PC-3 (cell line): ENCODE measurements around the gene INKA2. TPM values are rescaled to one million over a fixed set of nuclear protein-coding genes. Genes with fewer than 3 reads are reported as not detected.

Experiments
- ATAC-seq: fragments of 200-7000 bp; cut with Tn5 transposase; 2 replicates; pipeline ENCODE4 v1.9.1; 2020; ENCODE audit warnings: mild to moderate bottlenecking, moderate library complexity
- BruUV-seq: library from RNA; stranded (reverse); fragments of 400-500 nt; replicated peaks from 2 replicates; lab custom pipeline; 2021; lab: Mats Ljungman, UMichigan
- CTCF ChIA-PET: fragments of 300-600 bp; sonication (Branson Sonifier 250); formaldehyde crosslinking; loops from one replicate; lab custom pipeline; 2022; ENCODE audit warnings: antibody characterized with exemption; lab: Charles Lee
- POLR2A ChIA-PET: fragments of 300-600 bp; sonication (Branson Sonifier 250); formaldehyde crosslinking; loops from one replicate; lab custom pipeline; 2022; ENCODE audit warnings: antibody characterized with exemption; ENCODE audit not compliant: unreplicated experiment; lab: Charles Lee
- DNase-seq: peaks from one replicate; pipeline ENCODE4 v3.0.0-alpha.2; 2015
- H2AFZ ChIP-seq: fragments of 300-600 bp; sonication (generic); 2 replicates; pipeline ENCODE4 v1.6.0; 2016; ENCODE audit warnings: antibody characterized with exemption, low read length
- H3F3A ChIP-seq: fragments of 300-600 bp; sonication (generic); one replicate; pipeline ENCODE4 v1.6.0; 2017; ENCODE audit warnings: antibody characterized with exemption, low read length, control low read depth, mild to moderate bottlenecking; ENCODE audit not compliant: unreplicated experiment
- H3K27ac ChIP-seq: fragments of 300-600 bp; sonication (generic); 2 replicates; pipeline ENCODE4 v1.5.1; 2016; ENCODE audit warnings: mild to moderate bottlenecking, low read length
- H3K27me3 ChIP-seq: fragments of 300-600 bp; sonication (generic); 2 replicates; pipeline ENCODE4 v1.6.1; 2016; ENCODE audit warnings: low read length, mixed read lengths
- H3K36me3 ChIP-seq: fragments of 300-600 bp; sonication (generic); 2 replicates; pipeline ENCODE4 v1.6.1; 2016; ENCODE audit warnings: low read depth, mixed run types, low read length, mixed read lengths
- H3K4me1 ChIP-seq: fragments of 300-600 bp; sonication (generic); 2 replicates; pipeline ENCODE4 v1.5.1; 2016; ENCODE audit warnings: low read length; ENCODE audit not compliant: insufficient read depth
- H3K4me2 ChIP-seq: fragments of 300-600 bp; sonication (generic); 2 replicates; pipeline ENCODE4 v1.6.0; 2016; ENCODE audit warnings: low read length
- H3K4me3 ChIP-seq: fragments of 300-600 bp; sonication (generic); 2 replicates; pipeline ENCODE4 v1.5.1; 2016; ENCODE audit warnings: mild to moderate bottlenecking, low read length, mixed read lengths
- H3K79me2 ChIP-seq: fragments of 300-600 bp; sonication (generic); 2 replicates; pipeline ENCODE4 v1.6.1; 2017; ENCODE audit warnings: low read length, mixed read lengths
- H3K9ac ChIP-seq: fragments of 300-600 bp; sonication (generic); 2 replicates; pipeline ENCODE4 v1.6.0; 2016; ENCODE audit warnings: mild to moderate bottlenecking, low read length
- H3K9me2 ChIP-seq: fragments of 300-600 bp; sonication (generic); replicated peaks from 2 replicates; pipeline ENCODE4 v1.6.1; 2016; ENCODE audit warnings: mixed run types, low read length, mixed read lengths
- H3K9me3 ChIP-seq: fragments of 300-600 bp; sonication (generic); 2 replicates; pipeline ENCODE4 v1.6.1; 2016; ENCODE audit warnings: low read length, mixed read lengths
- H4K20me1 ChIP-seq: fragments of 300-600 bp; sonication (generic); 2 replicates; pipeline ENCODE4 v1.6.1; 2016; ENCODE audit warnings: low read length, mixed read lengths
- EZH2 ChIP-seq: fragments of 300-600 bp; sonication (generic); IDR thresholded peaks from one replicate; pipeline ENCODE4 v1.6.1; 2017; ENCODE audit warnings: antibody characterized with exemption, mild to moderate bottlenecking, low read length; ENCODE audit not compliant: unreplicated experiment
- EZH2phosphoT487 ChIP-seq: fragments of 300-600 bp; sonication (generic); IDR thresholded peaks from 2 replicates; pipeline ENCODE4 v1.6.1; 2018; ENCODE audit warnings: mild to moderate bottlenecking, antibody characterized with exemption, low read length, borderline replicate concordance
- intact Hi-C: fragments of 100-400 bp; cut with micrococcal nuclease; formaldehyde crosslinking; loops from 2 replicates; pipeline ENCODE4 v1.9.0; 2023
- total RNA-seq: library from RNA; depleted of rRNA; stranded (reverse); fragments of >200 nt; gene quantifications from 2 replicates; pipeline ENCODE4 v1.2.3, GENCODE V29; 2014
- TF ChIP-seq, protein P1 (sequence below): fragments of 300-600 bp; sonication (generic); conservative IDR thresholded peaks from 2 replicates; pipeline ENCODE4 v1.5.1; 2017; ENCODE audit warnings: antibody characterized with exemption, low read depth, mild to moderate bottlenecking, low read length

Gene INKA2
- total RNA-seq, 1 experiment from 2014 or later: 0.11 TPM

DNA sequence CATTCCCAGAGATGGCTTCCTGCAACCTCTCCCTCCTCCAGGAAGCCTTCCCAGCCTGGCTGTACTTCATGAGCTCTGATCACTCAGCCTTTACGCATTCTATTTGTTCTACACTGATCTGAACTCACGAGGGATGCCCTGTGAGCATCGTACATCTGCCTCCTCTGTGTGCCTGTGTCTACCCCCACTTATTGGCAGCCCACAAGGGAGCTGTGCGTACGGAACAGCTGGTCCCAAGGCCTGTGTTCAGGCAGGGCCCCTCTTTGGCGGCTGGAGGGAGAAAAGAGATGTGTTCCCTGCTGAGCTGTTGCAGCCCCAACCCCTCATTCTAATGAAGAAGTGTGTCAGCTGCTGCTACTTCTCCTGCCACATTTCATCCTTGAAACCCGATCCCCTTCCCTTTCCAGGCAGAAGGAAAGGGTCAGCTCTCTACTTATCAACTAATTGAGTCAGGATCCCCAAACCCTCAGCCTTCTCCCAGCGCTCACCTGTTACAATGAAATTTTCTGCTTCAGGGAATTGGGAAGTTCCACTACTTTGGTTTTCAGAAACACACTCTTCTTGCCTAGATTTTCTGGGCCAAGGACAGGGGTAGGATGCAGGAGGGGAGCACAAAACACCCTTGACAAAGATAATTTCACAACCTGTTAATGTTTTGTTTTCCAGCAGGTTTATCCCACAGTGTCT lies 3.2 kb downstream of the INKA2 start:
- H2AFZ ChIP-seq: no peak overlapping the region
- H3K27me3 ChIP-seq: no peaks in the 10 kb centered on the region
- intact Hi-C loops: no loop called here
- no peaks in the 10 kb centered on the region for H3K9me3 ChIP-seq
- H3K4me2 ChIP-seq: no peak overlapping the region
- H3K9ac ChIP-seq: no peak overlapping the region
- no peaks in the 10 kb centered on the region for H3K36me3 ChIP-seq
- peaks cover 20% of the 10 kb centered on the region; the same call in 1 of the 2 replicates for H3K4me1 ChIP-seq
- H3K9me2 ChIP-seq: no peaks in the 10 kb centered on the region
- H3K79me2 ChIP-seq: no peaks in the 10 kb centered on the region
- POLR2A ChIA-PET: no interaction called here
- ATAC-seq: no peak
- H3F3A ChIP-seq: no peaks in the 10 kb centered on the region
- CTCF ChIA-PET: no interaction called here
- H4K20me1 ChIP-seq: no peaks in the 10 kb centered on the region
- BruUV-seq: no TSS peak
- TF ChIP-seq, protein P1, sequence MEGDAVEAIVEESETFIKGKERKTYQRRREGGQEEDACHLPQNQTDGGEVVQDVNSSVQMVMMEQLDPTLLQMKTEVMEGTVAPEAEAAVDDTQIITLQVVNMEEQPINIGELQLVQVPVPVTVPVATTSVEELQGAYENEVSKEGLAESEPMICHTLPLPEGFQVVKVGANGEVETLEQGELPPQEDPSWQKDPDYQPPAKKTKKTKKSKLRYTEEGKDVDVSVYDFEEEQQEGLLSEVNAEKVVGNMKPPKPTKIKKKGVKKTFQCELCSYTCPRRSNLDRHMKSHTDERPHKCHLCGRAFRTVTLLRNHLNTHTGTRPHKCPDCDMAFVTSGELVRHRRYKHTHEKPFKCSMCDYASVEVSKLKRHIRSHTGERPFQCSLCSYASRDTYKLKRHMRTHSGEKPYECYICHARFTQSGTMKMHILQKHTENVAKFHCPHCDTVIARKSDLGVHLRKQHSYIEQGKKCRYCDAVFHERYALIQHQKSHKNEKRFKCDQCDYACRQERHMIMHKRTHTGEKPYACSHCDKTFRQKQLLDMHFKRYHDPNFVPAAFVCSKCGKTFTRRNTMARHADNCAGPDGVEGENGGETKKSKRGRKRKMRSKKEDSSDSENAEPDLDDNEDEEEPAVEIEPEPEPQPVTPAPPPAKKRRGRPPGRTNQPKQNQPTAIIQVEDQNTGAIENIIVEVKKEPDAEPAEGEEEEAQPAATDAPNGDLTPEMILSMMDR: no peak
- TF ChIP-seq EZH2phosphoT487 (no peak), EZH2 (no peak)
- H3K4me3 ChIP-seq: no peak overlapping the region
- H3K27ac ChIP-seq: no peak overlapping the region
- no peak for DNase-seq

DNA sequence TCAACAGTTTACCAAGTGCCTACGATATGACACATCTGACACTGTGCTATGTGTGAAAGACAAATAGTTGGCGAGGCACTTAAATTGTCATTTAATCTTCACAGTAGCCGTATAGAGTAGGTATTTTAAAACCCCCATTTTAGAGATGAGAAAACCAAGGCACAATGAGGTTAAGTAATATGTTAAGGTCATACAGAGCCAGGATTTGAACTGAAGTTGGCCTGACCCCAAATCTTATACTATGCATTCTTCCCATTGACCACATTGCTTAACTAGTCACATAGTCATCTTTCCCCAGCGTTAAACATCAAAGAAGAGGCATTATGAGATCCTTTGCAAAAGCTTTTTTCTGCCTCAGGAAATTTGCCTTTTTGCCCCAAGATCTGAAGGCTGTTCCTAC lies 3.9 kb downstream of the INKA2 start:
- no peaks in the 10 kb centered on the region for H3K36me3 ChIP-seq
- no peak overlapping the region for H3K4me2 ChIP-seq
- no TSS peak for BruUV-seq
- POLR2A ChIA-PET: no interaction called here
- H3K9me2 ChIP-seq: no peaks in the 10 kb centered on the region
- H3K9ac ChIP-seq: no peak overlapping the region
- no peaks in the 10 kb centered on the region for H3K79me2 ChIP-seq
- H4K20me1 ChIP-seq: no peaks in the 10 kb centered on the region
- peaks cover 18% of the 10 kb centered on the region; the same call in 1 of the 2 replicates for H3K4me1 ChIP-seq
- no peak overlapping the region for H3K4me3 ChIP-seq
- intact Hi-C loops: no loop called here
- H2AFZ ChIP-seq: no peak overlapping the region
- H3K27me3 ChIP-seq: no peaks in the 10 kb centered on the region
- TF ChIP-seq EZH2: no peak
- TF ChIP-seq, protein P1: no peak
- TF ChIP-seq EZH2phosphoT487: no peak
- no peak overlapping the region for H3K27ac ChIP-seq
- H3F3A ChIP-seq: no peaks in the 10 kb centered on the region
- ATAC-seq: no peak
- H3K9me3 ChIP-seq: no peaks in the 10 kb centered on the region
- DNase-seq: no peak
- CTCF ChIA-PET: no interaction called here

DNA sequence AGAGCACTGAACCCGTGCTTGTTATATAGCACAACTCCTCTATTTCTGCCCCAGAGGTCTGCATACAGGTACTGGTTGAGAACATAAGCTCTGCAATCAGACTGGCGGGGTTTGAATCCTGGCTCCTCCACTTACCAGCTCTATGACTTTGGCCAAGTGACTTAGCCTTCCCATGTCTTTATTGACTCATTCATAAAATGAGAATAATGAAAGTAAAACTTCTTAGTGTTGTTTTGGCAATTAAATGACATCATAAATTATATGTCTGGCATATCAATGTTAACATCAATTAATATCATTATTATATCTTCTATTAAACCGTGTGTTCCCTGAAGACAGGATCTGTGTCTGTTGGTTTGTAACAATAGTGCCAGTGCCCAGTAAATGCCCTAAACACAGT lies 4.3 kb downstream of the INKA2 start:
- no peak for ATAC-seq

More for the DNA sequence above, 4.3 kb downstream of the INKA2 start:
- Histone ChIP-seq H3K27ac (no peak overlapping the region), H3K4me1 (peaks cover 15% of the 10 kb centered on the region; the same call in 1 of the 2 replicates), H3F3A (no peaks in the 10 kb centered on the region), H3K79me2 (no peaks in the 10 kb centered on the region), H3K9me3 (no peaks in the 10 kb centered on the region), H3K4me3 (no peak overlapping the region), H3K36me3 (no peaks in the 10 kb centered on the region), H3K9ac (no peak overlapping the region), H3K9me2 (no peaks in the 10 kb centered on the region), H3K4me2 (no peak overlapping the region), H3K27me3 (no peaks in the 10 kb centered on the region), H2AFZ (no peak overlapping the region), H4K20me1 (no peaks in the 10 kb centered on the region)
- CTCF ChIA-PET: no interaction called here
- intact Hi-C loops: no loop called here
- no peak for DNase-seq
- POLR2A ChIA-PET: no interaction called here
- TF ChIP-seq EZH2phosphoT487 (no peak), EZH2 (no peak)
- TF ChIP-seq, protein P1: no peak
- BruUV-seq: no TSS peak
